ENCODE measurements around the gene SLC12A5.
"Not testable (repeated sequence)": the region's sequence is repeated elsewhere in the genome, so short reads cannot be mapped to it uniquely, and the experiment has no call there.

SLC12A5 gene

DNA sequence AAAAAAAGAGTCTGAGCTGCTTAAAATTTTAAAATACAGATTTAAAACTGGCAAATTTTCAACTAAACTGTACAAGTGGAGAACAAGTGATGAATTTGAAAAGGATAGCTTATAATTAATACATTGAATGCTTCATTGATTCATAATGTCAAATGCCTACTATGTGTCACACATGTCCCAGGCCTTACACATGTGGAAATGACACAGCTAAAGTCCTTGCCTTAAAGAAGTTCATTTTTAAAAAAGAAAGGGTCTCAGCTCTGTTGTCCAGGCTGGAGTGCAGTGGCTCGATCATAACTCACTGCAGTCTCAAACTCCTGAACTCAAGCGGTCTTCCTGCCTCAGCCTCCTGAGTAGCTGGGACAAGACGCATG, 55.8 kb downstream of the SLC12A5 start:
- DNase-seq = no peak

DNA sequence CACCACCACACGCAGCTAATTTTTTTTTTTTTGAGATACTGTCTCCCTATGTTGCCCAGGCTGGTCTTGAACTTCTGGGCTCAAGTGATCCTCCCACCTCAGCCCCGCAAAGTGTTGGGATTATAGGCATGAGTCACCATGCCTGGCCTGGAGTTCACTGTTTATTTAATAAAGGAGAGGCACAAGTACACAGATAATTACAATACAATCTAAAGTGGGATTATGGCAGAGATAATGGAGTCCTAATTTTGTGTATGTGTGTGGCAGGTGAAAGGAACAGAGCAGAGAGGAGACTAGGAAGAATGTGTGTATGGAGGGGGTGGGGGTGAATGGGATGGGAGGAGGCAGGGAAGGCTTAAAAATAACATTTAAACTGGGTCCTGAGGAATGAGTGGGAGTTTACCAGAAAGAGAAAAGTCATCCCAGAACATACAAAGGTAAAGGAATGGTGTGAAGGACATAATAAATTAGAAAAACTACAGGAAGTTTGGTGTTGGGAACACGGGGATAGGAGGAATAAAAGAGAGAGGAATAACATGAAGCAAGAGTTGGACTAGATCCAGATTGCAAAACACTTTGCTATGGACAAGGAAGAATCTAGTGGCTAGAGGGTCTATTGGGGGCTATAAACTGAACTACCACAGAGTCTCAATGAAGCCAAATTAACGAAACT, 56.3 kb downstream of the SLC12A5 start:
- DNase-seq = no peak

DNA sequence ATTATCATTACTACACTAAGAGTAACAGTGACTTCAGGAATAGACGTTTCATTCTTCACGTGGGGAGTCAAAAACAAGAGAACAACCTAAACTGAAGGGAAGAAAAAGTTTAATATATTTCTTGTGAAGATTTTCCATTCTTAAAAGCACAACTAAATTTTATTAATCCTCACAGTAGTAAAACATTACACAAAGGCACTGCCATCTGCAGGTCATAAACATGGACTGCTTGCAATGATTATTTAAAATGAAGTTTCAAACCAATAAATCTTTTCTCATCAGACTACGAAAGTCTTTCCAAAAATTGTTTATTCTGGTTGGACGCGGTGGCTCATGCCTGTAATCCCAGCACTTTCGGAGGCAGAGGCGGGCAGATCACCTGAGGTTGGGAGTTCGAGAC, 58.1 kb downstream of the SLC12A5 start:
- no peak for DNase-seq

DNA sequence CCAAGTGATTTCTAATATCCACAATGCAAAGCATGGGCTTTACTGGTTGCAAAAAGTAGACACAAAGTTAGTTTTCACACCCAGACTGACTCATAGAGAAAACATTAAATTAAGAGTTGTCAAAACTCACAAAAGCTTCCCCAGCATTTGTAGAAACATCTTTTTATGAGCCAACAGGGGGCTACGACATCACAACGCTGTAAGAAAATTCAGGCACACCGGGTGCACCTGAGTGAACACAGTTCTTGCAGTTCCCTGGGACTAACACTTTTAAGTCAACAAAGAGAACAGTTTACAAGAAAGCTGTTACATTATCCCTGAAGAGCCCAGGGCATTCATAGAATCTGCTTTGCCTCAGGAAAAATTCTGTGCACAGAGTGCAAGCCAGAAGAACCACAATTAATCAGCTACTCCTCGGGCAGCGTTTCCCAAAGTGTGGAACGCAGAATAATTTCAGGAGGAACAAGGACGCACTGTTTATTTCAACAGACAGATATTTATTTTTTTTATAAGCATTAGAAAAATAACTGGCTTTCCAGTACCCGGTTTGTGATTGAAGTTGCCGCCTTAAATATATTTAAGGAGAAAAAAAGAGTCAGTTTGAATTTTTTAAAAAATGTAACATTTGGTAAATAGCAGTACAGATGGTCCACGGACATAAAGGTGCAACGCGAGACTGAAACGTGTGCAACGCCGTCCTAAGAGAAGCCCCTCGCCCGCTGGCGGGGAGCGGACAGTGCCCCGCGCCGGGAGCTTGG, 59.6 kb downstream of the SLC12A5 start:
- DNase-seq = no peak

DNA sequence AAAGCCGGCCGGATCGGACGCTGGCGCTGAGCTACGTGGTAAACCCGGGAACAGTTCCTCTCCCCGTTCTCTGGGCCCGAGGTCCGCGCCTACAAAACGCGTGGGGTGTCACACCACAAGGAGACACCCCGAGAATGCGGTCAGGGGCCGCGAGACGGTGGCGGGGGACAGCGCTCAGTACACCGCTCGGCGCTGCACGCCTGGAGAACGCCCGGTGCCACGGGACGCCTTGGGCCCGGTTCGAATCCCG, 60.1 kb downstream of the SLC12A5 start:
- no peak for DNase-seq

DNA sequence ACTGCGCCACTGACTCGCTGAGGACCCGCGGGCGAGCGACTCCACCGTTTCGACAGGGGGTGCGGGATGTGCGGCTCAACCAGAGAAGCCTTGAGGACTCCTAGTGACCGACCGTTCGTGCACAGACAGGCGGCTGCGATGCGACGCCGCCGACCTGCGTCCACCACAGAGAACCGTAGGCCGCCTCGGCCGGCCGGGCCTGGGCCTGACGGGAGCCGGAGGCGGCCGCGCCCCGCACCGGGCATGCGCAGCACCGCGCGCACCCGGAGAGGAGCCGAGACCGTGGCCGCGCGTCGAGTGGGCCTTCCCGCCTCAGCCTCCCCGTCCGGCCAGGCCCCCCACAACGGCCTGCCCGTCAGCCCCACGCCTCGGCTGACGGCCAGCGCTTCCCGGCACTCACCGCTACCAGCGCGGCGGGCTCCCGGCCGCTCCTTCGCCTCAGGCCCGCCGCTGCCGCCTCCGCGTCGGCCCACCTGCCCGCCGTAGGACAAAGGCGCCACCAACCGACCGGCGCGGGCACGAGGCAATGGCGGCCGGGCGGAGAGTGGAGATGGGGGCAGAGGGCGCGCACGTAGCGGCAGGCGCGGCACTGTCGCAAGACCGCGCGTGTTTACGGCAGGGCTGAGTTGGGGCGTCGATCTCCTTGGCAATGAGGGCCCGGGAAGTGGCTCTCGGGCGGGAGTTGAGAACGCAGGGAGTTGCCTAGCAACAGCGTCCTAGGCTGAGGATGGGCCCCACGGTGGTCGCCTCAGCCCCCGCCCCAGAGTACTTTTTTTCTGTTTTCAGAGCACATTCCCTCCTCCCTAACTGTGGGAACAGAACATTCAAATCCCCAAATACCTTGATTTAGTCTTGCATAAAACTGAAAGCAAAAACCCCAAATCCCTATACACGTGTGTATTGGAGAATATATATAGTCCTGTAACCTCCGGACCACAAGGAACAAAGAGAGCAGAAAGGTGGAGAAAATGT, 60.7 kb downstream of the SLC12A5 start, which contains the start of gene NCOA5:
Gene NCOA5 (minus strand): TSS at position 546 of the 972 bp plus-strand sequence. CDS start 10,538 bp downstream, outside the sequence.
- DNase-seq = peak; percentile 93

DNA sequence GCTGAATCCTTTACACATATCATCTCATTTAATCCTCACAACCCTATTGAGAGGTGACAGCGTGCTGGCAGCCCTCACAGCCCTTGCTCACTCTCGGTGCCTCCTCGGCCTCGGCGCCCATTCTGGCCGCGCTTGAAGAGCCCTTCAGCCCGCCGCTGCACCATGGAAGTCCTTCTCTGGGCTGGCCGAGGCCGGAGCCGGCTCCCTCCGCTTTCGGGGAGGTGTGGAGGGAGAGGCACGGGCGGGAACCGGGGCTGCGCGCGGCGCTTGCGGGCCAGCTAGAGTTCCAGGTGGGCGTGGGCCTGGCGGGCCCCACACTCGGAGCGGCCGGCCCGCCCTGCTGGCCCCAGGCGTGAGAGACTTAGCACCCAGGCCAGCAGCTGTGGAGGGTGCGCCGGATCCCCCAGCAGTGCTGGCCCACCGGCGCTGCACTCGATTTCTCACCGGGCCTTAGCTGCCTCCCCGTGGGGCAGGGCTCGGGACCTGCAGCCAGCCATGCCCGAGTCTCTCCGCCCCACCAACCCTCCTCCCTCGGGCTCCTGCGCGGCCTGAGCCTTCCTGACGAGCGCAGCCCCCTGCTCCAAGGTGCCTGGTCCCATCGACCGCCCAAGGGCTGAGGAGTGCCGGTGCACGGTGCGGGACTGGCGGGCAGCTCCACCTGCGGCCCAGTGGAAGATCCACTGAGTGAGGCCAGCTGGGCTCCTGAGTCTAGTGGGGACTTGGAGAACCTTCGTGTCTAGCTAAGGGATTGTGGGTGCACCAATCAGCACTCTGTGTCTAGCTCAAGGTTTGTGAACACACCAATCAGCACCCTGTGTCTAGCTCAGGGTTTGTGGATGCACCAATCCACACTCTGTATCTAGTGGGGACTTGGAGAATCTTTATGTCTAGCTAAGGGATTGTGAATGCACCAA, 62.9 kb downstream of the SLC12A5 start:
- DNase-seq = not testable (repeated sequence)

DNA sequence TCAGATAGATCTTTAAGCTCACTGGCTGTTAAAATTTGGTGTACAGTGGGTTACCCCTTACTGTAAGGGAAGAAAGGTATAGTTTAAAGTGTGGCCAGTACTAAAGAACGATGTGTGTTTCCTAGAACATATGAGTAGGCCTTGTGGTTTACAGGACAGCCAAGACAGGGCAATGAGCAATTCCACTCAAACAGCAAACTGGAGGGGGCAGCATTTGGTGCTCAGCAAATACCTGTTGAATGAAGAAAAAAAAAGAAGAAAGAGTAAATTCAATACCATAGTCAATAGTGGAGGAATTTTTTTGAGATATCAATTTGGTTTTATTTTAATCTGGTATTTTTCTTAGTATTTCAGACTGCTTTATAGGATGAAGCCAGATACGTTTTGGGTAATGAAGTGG, 64.5 kb downstream of the SLC12A5 start:
- DNase-seq = no peak

DNA sequence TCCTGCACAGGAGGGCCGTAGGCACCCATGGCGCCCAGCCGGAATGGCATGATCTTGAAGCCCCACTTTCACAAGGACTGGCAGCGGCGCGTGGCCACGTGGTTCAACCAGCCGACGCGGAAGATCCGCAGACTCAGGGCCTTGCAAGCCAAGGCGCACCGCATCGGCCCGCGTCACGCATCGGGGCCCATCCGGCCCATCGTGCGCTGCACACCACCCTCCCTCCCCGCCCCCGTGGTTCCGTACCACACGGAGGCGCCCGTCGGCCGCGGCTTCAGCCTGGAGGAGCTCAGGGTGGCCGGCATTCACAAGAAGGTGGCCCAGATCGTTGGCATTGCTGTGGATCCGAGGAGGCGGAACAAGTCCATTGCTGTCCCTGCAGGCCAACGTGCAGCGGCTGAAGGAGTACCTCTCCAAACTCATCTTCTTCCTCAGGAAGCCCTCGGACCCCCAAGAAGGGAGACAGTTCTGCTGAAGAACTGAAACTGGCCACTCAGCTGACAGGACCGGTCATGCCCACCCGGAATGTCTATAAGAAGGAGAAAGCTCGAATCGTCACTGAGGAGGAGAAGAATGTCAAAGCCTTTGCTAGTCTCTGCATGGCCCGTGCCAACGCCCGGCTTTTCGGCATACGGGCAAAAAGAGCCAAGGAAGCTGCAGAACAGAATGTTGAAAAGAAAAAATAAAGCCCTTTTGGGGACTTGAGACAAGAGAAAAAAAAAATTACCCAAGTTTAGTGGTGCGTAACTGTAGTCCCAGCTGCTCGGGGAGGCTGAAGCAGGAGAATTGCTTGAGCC, 70.7 kb downstream of the SLC12A5 start:
- no peak for DNase-seq

DNA sequence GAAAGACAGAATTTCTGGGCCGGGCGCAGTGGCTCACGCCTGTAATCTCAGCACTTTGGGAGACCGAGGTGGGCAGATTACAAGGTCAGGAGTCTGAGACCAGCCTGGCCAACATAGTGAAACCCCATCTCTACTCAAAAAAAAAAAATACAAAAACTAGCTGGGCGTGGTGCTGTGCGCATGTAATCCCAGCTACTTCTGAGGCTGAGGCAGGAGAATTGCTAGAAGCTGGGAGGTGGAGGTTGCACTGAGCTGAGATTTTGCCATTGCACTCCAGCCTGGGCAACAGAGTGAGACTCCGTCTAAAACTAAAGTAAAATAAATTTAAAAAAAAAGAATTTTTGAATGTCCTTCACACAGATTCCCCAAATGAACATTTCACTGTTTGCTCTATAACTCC, 71.4 kb downstream of the SLC12A5 start:
- DNase-seq = not testable (repeated sequence)

DNA sequence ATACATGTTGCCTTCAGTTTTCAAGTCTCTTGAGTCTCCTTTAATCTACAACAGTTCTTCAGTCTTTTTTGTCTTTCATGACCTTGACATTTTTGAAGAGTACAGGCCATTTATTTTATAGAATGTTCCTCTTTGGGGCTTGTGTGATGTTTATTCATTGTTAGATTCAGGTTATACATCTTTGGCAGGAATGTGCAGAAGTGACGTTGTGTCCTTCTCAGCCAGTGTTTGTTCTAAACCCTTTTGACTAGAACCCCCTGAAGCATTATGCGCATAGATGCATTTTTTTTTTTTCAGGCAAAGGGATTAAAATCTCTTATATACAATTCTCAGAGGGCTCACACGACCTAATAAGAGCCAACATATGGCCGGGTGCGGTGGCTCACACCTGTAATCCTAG, 72.0 kb downstream of the SLC12A5 start:
- DNase-seq = no peak

DNA sequence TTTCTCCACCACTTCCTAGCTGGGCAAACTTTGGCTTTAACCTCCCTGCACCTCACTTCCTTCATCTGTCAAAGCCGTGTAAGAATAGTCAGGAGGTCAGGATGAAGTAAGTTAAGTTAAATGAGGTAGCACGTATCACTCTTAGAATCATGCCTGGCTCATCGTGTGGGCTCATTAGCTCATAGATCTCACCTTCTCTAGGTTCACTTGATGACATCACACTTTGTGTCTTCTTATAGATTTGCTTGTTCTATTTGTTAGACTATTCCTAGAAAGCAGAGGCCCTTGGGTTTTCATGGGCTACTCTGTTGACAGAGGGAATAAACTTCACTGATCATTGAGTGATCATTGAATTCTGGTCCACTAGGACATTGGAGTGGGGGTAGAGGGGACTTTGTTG, 72.9 kb downstream of the SLC12A5 start:
- DNase-seq = no peak

DNA sequence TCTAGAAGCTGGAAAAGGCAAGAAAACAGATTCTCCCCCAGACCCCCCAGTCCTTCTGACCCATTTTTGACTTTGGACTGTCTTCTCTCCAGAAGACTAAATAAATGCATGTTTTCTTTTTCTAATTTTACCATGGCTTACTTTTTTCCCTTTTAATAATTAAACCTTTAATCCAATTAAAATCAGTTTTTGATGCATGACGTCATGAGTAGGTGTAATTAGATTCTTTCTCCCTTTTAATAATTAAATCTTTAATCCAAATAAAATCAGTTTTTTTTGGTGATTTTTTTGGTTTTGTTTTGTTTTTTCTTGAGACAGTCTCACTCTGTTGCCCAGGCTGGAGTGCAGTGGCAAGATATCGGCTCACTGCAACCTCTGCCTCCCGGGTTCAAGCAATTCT, 73.9 kb downstream of the SLC12A5 start:
- DNase-seq = no peak

DNA sequence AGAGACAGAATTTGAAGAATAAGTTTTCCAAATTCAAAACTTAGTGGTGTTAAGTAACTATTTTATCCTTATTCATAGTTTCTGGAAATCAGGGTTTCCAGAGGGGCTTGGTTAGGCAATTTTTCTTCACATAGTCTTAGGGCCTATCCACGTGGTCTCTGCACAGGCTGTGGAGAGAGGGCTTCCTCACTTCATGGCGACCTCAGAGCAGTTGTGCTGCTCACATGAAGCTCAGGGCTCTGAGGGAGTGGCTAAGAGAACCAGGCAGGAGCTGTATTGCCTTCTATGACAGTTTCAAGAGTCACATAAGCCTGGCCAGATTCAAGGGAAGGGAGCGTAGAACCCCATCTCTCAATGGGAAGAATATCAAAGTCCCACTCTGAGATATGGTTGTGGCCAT, 75.2 kb downstream of the SLC12A5 start:
- DNase-seq = no peak

DNA sequence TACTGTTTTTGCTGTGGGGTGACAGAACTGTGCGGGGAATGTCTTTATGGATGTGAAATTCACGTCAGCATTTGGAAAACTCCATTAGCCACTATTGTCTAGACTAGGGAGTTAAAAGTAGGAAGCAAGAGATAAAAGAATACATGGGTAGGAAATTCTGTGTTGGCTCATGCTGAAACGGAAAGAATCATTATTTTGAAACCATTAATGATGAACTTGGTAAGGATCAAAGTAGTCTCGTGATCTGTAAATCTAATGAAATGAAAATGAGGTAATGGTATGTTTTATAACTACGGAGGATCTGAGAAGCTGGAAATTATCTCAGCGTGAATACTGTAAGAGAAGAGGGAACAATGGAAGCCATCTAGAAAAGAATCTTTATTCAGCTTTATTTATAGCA, 78.0 kb downstream of the SLC12A5 start:
- DNase-seq = no peak

DNA sequence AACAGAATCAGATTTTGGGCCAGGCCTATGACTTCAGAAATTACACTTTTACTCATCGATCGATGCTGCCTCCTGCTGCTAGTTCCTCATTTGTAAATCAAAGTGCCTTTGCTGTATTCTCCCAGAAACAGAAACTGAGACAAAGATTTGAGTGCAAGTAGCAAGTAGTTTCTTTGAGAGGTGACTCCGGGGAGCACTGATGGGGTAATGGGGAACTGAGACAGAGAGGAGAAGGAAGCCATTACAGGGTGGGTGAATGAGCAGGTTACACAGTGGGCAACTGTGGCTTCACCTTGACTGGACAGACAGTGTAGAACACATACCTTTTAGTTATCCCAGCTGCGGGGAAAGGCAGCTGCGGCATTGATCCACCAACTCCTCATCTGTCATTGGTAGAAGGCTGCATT, 79.4 kb downstream of the SLC12A5 start:
- DNase-seq = no peak

DNA sequence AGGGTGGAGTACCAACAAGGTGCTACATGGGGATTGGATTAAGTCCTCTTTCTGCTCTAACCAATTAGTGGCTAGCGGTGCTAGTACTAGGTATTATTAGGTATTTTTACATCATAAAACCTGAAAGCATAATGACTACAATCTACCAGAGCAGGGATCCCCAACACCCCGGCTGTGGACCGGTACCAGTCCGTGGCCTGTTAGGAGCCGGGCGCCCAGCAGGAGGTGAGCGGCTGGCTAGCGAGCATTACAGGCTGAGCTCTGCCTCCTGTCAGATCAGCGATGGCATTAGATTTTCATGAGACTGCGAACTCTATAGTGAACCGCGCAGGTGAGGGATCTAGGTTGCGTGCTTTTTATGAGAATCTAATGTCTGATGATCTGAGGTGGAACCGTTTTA, 80.0 kb downstream of the SLC12A5 start:
- no peak for DNase-seq

All from activated gamma-delta T cell treated with Interleukin-2 at 50 U/mL for 16 hours (primary cell).